CD4-positive, alpha-beta memory T cell (primary cell): ENCODE results near the gene NCK2. TPM values are rescaled to one million over a fixed set of nuclear protein-coding genes. Genes with fewer than 3 reads are reported as not detected.
A peak's percentile ranks its signal among the peaks of the same experiment; 100 is the strongest.

ENCODE experiments used
- CTCF ChIA-PET: fragments of 350-600 bp; sonication (Branson Sonifier 250); formaldehyde crosslinking; loops from one replicate; lab custom pipeline; 2021; ENCODE audit warnings: inconsistent platforms; ENCODE audit not compliant: partially characterized antibody; lab: Charles Lee
- POLR2A ChIA-PET: fragments of 350-600 bp; sonication (Branson Sonifier 250); formaldehyde crosslinking; loops from one replicate; lab custom pipeline; 2021; ENCODE audit not compliant: partially characterized antibody; lab: Charles Lee
- DNase-seq, 5 donors: peaks; one replicate each; pipeline versions ENCODE4 v3.0.0 to v3.0.0-alpha.2; 2020 to 2022; ENCODE audit warnings: mixed read lengths in 1 of 5
- H3K27ac ChIP-seq: one replicate; pipeline ENCODE4 v1.7.0; 2013; ENCODE audit warnings: low read depth, low read length
- H3K27me3 ChIP-seq: 2 replicates; pipeline ENCODE4 v1.7.0; 2013; ENCODE audit warnings: mild to moderate bottlenecking, low read length, moderate library complexity; ENCODE audit not compliant: insufficient read depth
- H3K36me3 ChIP-seq: 2 replicates; pipeline ENCODE4 v1.7.0; 2013; ENCODE audit warnings: mild to moderate bottlenecking, low read length, moderate library complexity; ENCODE audit not compliant: insufficient read depth
- H3K4me1 ChIP-seq: 2 replicates; pipeline ENCODE4 v1.7.0; 2013; ENCODE audit warnings: mild to moderate bottlenecking, low read length, moderate library complexity; ENCODE audit not compliant: insufficient read depth
- H3K4me3 ChIP-seq, 2 donors: one replicate each; pipeline ENCODE4 v1.7.0; 2013; ENCODE audit warnings: low read length in 2 of 2, mild to moderate bottlenecking in 1 of 2
- H3K9me3 ChIP-seq, 2 donors: one replicate each; pipeline ENCODE4 v1.7.0; 2013; ENCODE audit warnings: low read length in 2 of 2, control low read depth in 1 of 2; ENCODE audit not compliant: control insufficient read depth in 1 of 2
- H3K27ac Mint-ChIP-seq, 7 donors: one replicate each; pipeline ENCODE4 v1.8.0; 2020 to 2021; ENCODE audit warnings: mixed read lengths in 7 of 7, mild to moderate bottlenecking in 6 of 7, inconsistent platforms in 3 of 7, moderate library complexity in 3 of 7
- H3K27me3 Mint-ChIP-seq, 2 donors: one replicate each; pipeline ENCODE4 v1.8.0; 2020 to 2021; ENCODE audit warnings: mixed read lengths in 2 of 2
- H3K36me3 Mint-ChIP-seq, 2 donors: one replicate each; pipeline ENCODE4 v1.8.0; 2020 to 2021; ENCODE audit warnings: mixed read lengths in 2 of 2, inconsistent platforms in 1 of 2, mild to moderate bottlenecking in 1 of 2
- H3K4me1 Mint-ChIP-seq, 4 donors: one replicate each; pipeline ENCODE4 v1.8.0; 2020 to 2021; ENCODE audit warnings: mixed read lengths in 4 of 4, mild to moderate bottlenecking in 1 of 4
- H3K4me3 Mint-ChIP-seq, 8 donors: one replicate each; pipeline ENCODE4 v1.8.0; 2020 to 2021; ENCODE audit warnings: mixed read lengths in 8 of 8, mild to moderate bottlenecking in 7 of 8, moderate library complexity in 6 of 8, inconsistent platforms in 3 of 8
- H3K9me3 Mint-ChIP-seq, 8 donors: one replicate each; pipeline ENCODE4 v1.8.0; 2020 to 2021; ENCODE audit warnings: mixed read lengths in 8 of 8, mild to moderate bottlenecking in 5 of 8, inconsistent platforms in 3 of 8, moderate library complexity in 1 of 8
- intact Hi-C: fragments of 100-400 bp; cut with micrococcal nuclease; formaldehyde crosslinking; loops from one replicate; pipeline ENCODE4 v1.15.1; 2023
- polyA plus RNA-seq, 2 donors: library from polyadenylated mRNA; unstranded; fragments of 300-500 nt; fragmentation: Illumina TruSeq; gene quantifications; one replicate each; pipeline ENCODE4 v1.2.3, GENCODE V29; 2021
- total RNA-seq, 2 experiments: library from RNA; stranded (reverse); gene quantifications; one replicate each; pipeline ENCODE4 v1.2.3, GENCODE V29; 2021

The NCK2 gene
- total and polyA plus RNA-seq, 4 experiments from 2014 or later, result 58.0 to 98.6 (median 87.3) TPM

- ChIA-PET POLR2A (interaction anchor here (0.9 to 6.8 kb wide), 2 partner anchors 13 to 36 kb away, joined by 4 to 43 read pairs; no protein-coding TSS in a partner anchor), CTCF (interaction anchor here (1.2 to 2.0 kb wide), 3 partner anchors 11 to 164 kb away, joined by 3 to 5 read pairs (median 4); no protein-coding TSS in a partner anchor)
- Histone ChIP-seq H3K9me3 (no peaks in the 10 kb centered on the region), H3K36me3 (no peaks in the 10 kb centered on the region), H3K27me3 (no peaks in the 10 kb centered on the region), H3K4me3 (no peak overlapping the region), H3K4me1 (peaks cover 79% of the 10 kb centered on the region), H3K27ac (peak overlapping the region; percentile 77)
- intact Hi-C loops, result loop anchor here (10.0 kb wide), 1 partner anchor 424 kb away; no protein-coding TSS in a partner anchor
- H3K4me3 Mint-ChIP-seq, result peak overlapping the region in 3 of 8 donors; percentile 26 to 61 (median 30)
- peak in 1 of 5 donors; percentile 34 for DNase-seq
- peak overlapping the region; percentile 78 to 98 (median 94) for H3K27ac Mint-ChIP-seq
- peaks cover 54 to 81% (median 65%) of the 10 kb centered on the region in 4 donors for H3K4me1 Mint-ChIP-seq
- no peaks in the 10 kb centered on the region for H3K27me3 Mint-ChIP-seq
- peaks cover 0 to 14% of the 10 kb centered on the region in 2 donors for H3K36me3 Mint-ChIP-seq
- peaks cover 0 to 4% (median 0%) of the 10 kb centered on the region in 8 donors for H3K9me3 Mint-ChIP-seq
These were observed 3.5 kb upstream of the NCK2 start for GRCh38 chr2:105741174-105741573.

GRCh38 chr2:105741617-105742016 is 3.1 kb upstream of the NCK2 start:
- ChIA-PET POLR2A (interaction anchor here (0.9 to 6.8 kb wide), 3 partner anchors 13 to 353 kb away, joined by 4 to 43 read pairs (median 11); no protein-coding TSS in a partner anchor), CTCF (interaction anchor here (1.2 to 2.0 kb wide), 3 partner anchors 11 to 165 kb away, joined by 3 to 5 read pairs (median 4); no protein-coding TSS in a partner anchor)
- peak in 1 of 5 donors; percentile 29 for DNase-seq
- H3K4me3 Mint-ChIP-seq, result peak overlapping the region in 4 of 8 donors; percentile 11 to 56 (median 38)
- no peaks in the 10 kb centered on the region for H3K27me3 Mint-ChIP-seq
- peaks cover 75% of the 10 kb centered on the region for H3K4me1 ChIP-seq
- peaks cover 54 to 82% (median 68%) of the 10 kb centered on the region in 4 donors for H3K4me1 Mint-ChIP-seq
- no peaks in the 10 kb centered on the region for H3K36me3 ChIP-seq
- H3K36me3 Mint-ChIP-seq, result peaks cover 4 to 18% of the 10 kb centered on the region in 2 donors
- H3K27me3 ChIP-seq, result no peaks in the 10 kb centered on the region
- H3K4me3 ChIP-seq, result no peak overlapping the region
- no peaks in the 10 kb centered on the region for H3K9me3 ChIP-seq
- peak overlapping the region; percentile 77 for H3K27ac ChIP-seq
- H3K27ac Mint-ChIP-seq, result peak overlapping the region; percentile 78 to 98 (median 94)
- intact Hi-C loops, result loop anchor here (10.0 kb wide), 1 partner anchor 423 kb away; no protein-coding TSS in a partner anchor
- peaks cover 0 to 4% (median 0%) of the 10 kb centered on the region in 8 donors for H3K9me3 Mint-ChIP-seq

- Histone ChIP-seq H3K4me3 (peak overlapping the region; percentile 36 to 38), H3K27ac (peak overlapping the region; percentile 65), H3K36me3 (no peaks in the 10 kb centered on the region), H3K4me1 (peaks cover 75% of the 10 kb centered on the region), H3K27me3 (no peaks in the 10 kb centered on the region), H3K9me3 (no peaks in the 10 kb centered on the region)
- peaks cover 60 to 89% (median 73%) of the 10 kb centered on the region in 4 donors for H3K4me1 Mint-ChIP-seq
- peak; percentile 63 to 71 (median 69) for DNase-seq
- H3K27me3 Mint-ChIP-seq, result no peaks in the 10 kb centered on the region
- H3K36me3 Mint-ChIP-seq, result peaks cover 12 to 39% of the 10 kb centered on the region in 2 donors
- peak overlapping the region; percentile 84 to 91 (median 88) for H3K4me3 Mint-ChIP-seq
- intact Hi-C loops, result loop anchor here (10.0 kb wide), 1 partner anchor 421 kb away; no protein-coding TSS in a partner anchor
- H3K9me3 Mint-ChIP-seq, result peaks cover 0 to 4% (median 0%) of the 10 kb centered on the region in 8 donors
- ChIA-PET POLR2A (interaction anchor here (0.7 to 2.9 kb wide), 11 partner anchors 10 to 352 kb away, joined by 3 to 22 read pairs (median 5); no protein-coding TSS in a partner anchor), CTCF (interaction anchor here (1.2 to 2.1 kb wide), 5 partner anchors 10 to 353 kb away, joined by 3 to 12 read pairs (median 5); no protein-coding TSS in a partner anchor)
- peak overlapping the region; percentile 87 to 94 (median 93) for H3K27ac Mint-ChIP-seq
These were observed 412 bp upstream of the NCK2 start for GRCh38 chr2:105744091-105744908.

- peak; percentile 56 to 87 (median 64) for DNase-seq
- Histone ChIP-seq H3K27ac (peak overlapping the region; percentile 78), H3K36me3 (no peaks in the 10 kb centered on the region), H3K4me1 (peaks cover 75% of the 10 kb centered on the region), H3K9me3 (no peaks in the 10 kb centered on the region), H3K4me3 (peak overlapping the region; percentile 69 to 78), H3K27me3 (no peaks in the 10 kb centered on the region)
- H3K4me3 Mint-ChIP-seq, result peak overlapping the region; percentile 79 to 99 (median 94)
- H3K36me3 Mint-ChIP-seq, result peaks cover 28 to 60% of the 10 kb centered on the region in 2 donors
- H3K9me3 Mint-ChIP-seq, result no peaks in the 10 kb centered on the region
- H3K27ac Mint-ChIP-seq, result peak overlapping the region; percentile 92 to 99 (median 97)
- intact Hi-C loops, result loop anchor here (1.0 to 10.0 kb wide), 10 partner anchors 8 to 418 kb away; no protein-coding TSS in a partner anchor
- no peaks in the 10 kb centered on the region for H3K27me3 Mint-ChIP-seq
- ChIA-PET POLR2A (interaction anchor here (0.8 to 6.7 kb wide), 29 partner anchors 8 to 414 kb away, joined by 3 to 88 read pairs (median 8); no protein-coding TSS in a partner anchor), CTCF (interaction anchor here (0.7 to 6.7 kb wide), 22 partner anchors 8 to 352 kb away, joined by 3 to 96 read pairs (median 4); no protein-coding TSS in a partner anchor)
- peaks cover 62 to 89% (median 73%) of the 10 kb centered on the region in 4 donors for H3K4me1 Mint-ChIP-seq
These were observed 1.7 kb downstream of the NCK2 start for GRCh38 chr2:105746177-105747080.

- Histone ChIP-seq H3K4me1 (peaks cover 75% of the 10 kb centered on the region), H3K4me3 (peak overlapping the region; percentile 69 to 78), H3K36me3 (peaks cover 5% of the 10 kb centered on the region), H3K27ac (peak overlapping the region; percentile 78), H3K27me3 (no peaks in the 10 kb centered on the region), H3K9me3 (no peaks in the 10 kb centered on the region)
- H3K27ac Mint-ChIP-seq, result peak overlapping the region; percentile 92 to 99 (median 97)
- POLR2A ChIA-PET, result interaction anchor here (0.7 to 6.7 kb wide), 22 partner anchors 8 to 413 kb away, joined by 3 to 88 read pairs (median 19); no protein-coding TSS in a partner anchor
- no peaks in the 10 kb centered on the region for H3K9me3 Mint-ChIP-seq
- H3K4me1 Mint-ChIP-seq, result peaks cover 58 to 89% (median 70%) of the 10 kb centered on the region in 4 donors
- peaks cover 31 to 63% of the 10 kb centered on the region in 2 donors for H3K36me3 Mint-ChIP-seq
- H3K27me3 Mint-ChIP-seq, result no peaks in the 10 kb centered on the region
- peak in 1 of 5 donors; percentile 51 for DNase-seq
- H3K4me3 Mint-ChIP-seq, result peak overlapping the region; percentile 79 to 99 (median 94)
- CTCF ChIA-PET, result interaction anchor here (0.6 to 6.7 kb wide), 16 partner anchors 8 to 351 kb away, joined by 3 to 96 read pairs (median 4); no protein-coding TSS in a partner anchor
- intact Hi-C loops, result loop anchor here (2.0 to 10.0 kb wide), 7 partner anchors 13 to 417 kb away; no protein-coding TSS in a partner anchor
These were observed 2.7 kb downstream of the NCK2 start for GRCh38 chr2:105747254-105747894.
